ACC112 (cell line): Measurements from ENCODE around the gene FCHSD2.
"Not testable (repeated sequence)": the region's sequence is repeated elsewhere in the genome, so short reads cannot be mapped to it uniquely, and the experiment has no call there.

Source experiments
- H2AFZ ChIP-seq: fragments of 200-600 bp; sonication (generic); one replicate; pipeline ENCODE4 v1.6.0; 2017; ENCODE audit warnings: antibody characterized with exemption, low read length; ENCODE audit not compliant: unreplicated experiment
- H3K27ac ChIP-seq: fragments of 200-600 bp; sonication (generic); 2 replicates; pipeline ENCODE4 v1.5.1; 2014; ENCODE audit warnings: low read depth, mild to moderate bottlenecking, antibody characterized with exemption, low read length, moderate library complexity
- H3K27me3 ChIP-seq: fragments of 200-600 bp; sonication (generic); 2 replicates; pipeline ENCODE4 v1.6.1; 2014; ENCODE audit warnings: mild to moderate bottlenecking, antibody characterized with exemption, low read length, moderate library complexity, mixed read lengths; ENCODE audit not compliant: insufficient read depth
- H3K36me3 ChIP-seq: fragments of 200-600 bp; sonication (generic); 2 replicates; pipeline ENCODE4 v1.6.1; 2016; ENCODE audit warnings: mild to moderate bottlenecking, antibody characterized with exemption, low read length, moderate library complexity, mixed read lengths; ENCODE audit not compliant: insufficient read depth
- H3K4me1 ChIP-seq: fragments of 200-600 bp; sonication (generic); one replicate; pipeline ENCODE4 v1.6.1; 2016; ENCODE audit warnings: low read length, mixed read lengths; ENCODE audit not compliant: insufficient read depth, unreplicated experiment, control insufficient read depth
- H3K4me3 ChIP-seq: fragments of 200-600 bp; sonication (generic); 2 replicates; pipeline ENCODE4 v1.5.1; 2014; ENCODE audit warnings: mild to moderate bottlenecking, low read depth, low read length
- H3K79me2 ChIP-seq: fragments of 200-600 bp; sonication (generic); one replicate; pipeline ENCODE4 v1.6.0; 2016; ENCODE audit warnings: low read length; ENCODE audit not compliant: control insufficient read depth, unreplicated experiment, insufficient read depth

The FCHSD2 gene

GRCh38 chr11:73030130-73030529, 112.0 kb downstream of the FCHSD2 start:
- H3K27me3 ChIP-seq = no peaks in the 10 kb centered on the region
- H3K36me3 ChIP-seq = no peaks in the 10 kb centered on the region
- no peaks in the 10 kb centered on the region for H3K4me1 ChIP-seq
- no peaks in the 10 kb centered on the region for H3K79me2 ChIP-seq
- no peak overlapping the region for H3K4me3 ChIP-seq
- no peak overlapping the region for H2AFZ ChIP-seq
- H3K27ac ChIP-seq = no peak overlapping the region

GRCh38 chr11:73029403-73029802, 112.7 kb downstream of the FCHSD2 start:
- Histone ChIP-seq H3K27ac (no peak overlapping the region), H3K4me3 (no peak overlapping the region), H3K79me2 (no peaks in the 10 kb centered on the region), H3K4me1 (no peaks in the 10 kb centered on the region), H2AFZ (no peak overlapping the region), H3K27me3 (no peaks in the 10 kb centered on the region), H3K36me3 (0 out of 2 replicates have a peak, but pooled peaks cover 5% of the 10 kb centered on the region)

GRCh38 chr11:73028611-73029010, 113.5 kb downstream of the FCHSD2 start:
- H3K4me1 ChIP-seq = no peaks in the 10 kb centered on the region
- no peak overlapping the region for H3K4me3 ChIP-seq
- 0 out of 2 replicates have a peak, but pooled peaks cover 5% of the 10 kb centered on the region for H3K36me3 ChIP-seq
- H3K27me3 ChIP-seq = no peaks in the 10 kb centered on the region
- H2AFZ ChIP-seq = no peak overlapping the region
- H3K79me2 ChIP-seq = no peaks in the 10 kb centered on the region
- no peak overlapping the region for H3K27ac ChIP-seq

- H2AFZ ChIP-seq, H3K36me3 ChIP-seq, H3K79me2 ChIP-seq, H3K27me3 ChIP-seq, H3K4me1 ChIP-seq, H3K4me3 ChIP-seq, H3K27ac ChIP-seq: not testable (repeated sequence)
Observed at GRCh38 chr11:73027840-73028239, 114.3 kb downstream of the FCHSD2 start.

- Histone ChIP-seq H3K36me3 (0 out of 2 replicates have a peak, but pooled peaks cover 5% of the 10 kb centered on the region), H3K27me3 (no peaks in the 10 kb centered on the region), H3K79me2 (peaks cover 7% of the 10 kb centered on the region), H2AFZ (no peak overlapping the region), H3K4me3 (no peak overlapping the region), H3K27ac (no peak overlapping the region), H3K4me1 (no peaks in the 10 kb centered on the region)
Observed at GRCh38 chr11:73024639-73025038, 117.5 kb downstream of the FCHSD2 start.

- Histone ChIP-seq H3K27ac (no peak overlapping the region), H3K36me3 (0 out of 2 replicates have a peak, but pooled peaks cover 5% of the 10 kb centered on the region), H3K79me2 (peaks cover 7% of the 10 kb centered on the region), H2AFZ (no peak overlapping the region), H3K4me3 (no peak overlapping the region), H3K4me1 (no peaks in the 10 kb centered on the region), H3K27me3 (no peaks in the 10 kb centered on the region)
Observed at GRCh38 chr11:73019996-73020395, 122.1 kb downstream of the FCHSD2 start.

GRCh38 chr11:73019449-73019848, 122.7 kb downstream of the FCHSD2 start:
- Histone ChIP-seq H2AFZ (no peak overlapping the region), H3K36me3 (0 out of 2 replicates have a peak, but pooled peaks cover under 1% of the 10 kb centered on the region), H3K79me2 (peaks cover 7% of the 10 kb centered on the region), H3K4me3 (no peak overlapping the region), H3K27me3 (no peaks in the 10 kb centered on the region), H3K4me1 (no peaks in the 10 kb centered on the region), H3K27ac (no peak overlapping the region)

- H3K4me1 ChIP-seq = no peaks in the 10 kb centered on the region
- H3K27me3 ChIP-seq = no peaks in the 10 kb centered on the region
- H3K79me2 ChIP-seq = peaks cover 7% of the 10 kb centered on the region
- no peak overlapping the region for H2AFZ ChIP-seq
- no peak overlapping the region for H3K27ac ChIP-seq
- H3K4me3 ChIP-seq = no peak overlapping the region
- no peaks in the 10 kb centered on the region for H3K36me3 ChIP-seq
Observed at GRCh38 chr11:73018856-73019255, 123.3 kb downstream of the FCHSD2 start.

- H3K27me3 ChIP-seq = no peaks in the 10 kb centered on the region
- no peak overlapping the region for H3K27ac ChIP-seq
- H3K36me3 ChIP-seq = no peaks in the 10 kb centered on the region
Observed at GRCh38 chr11:73017024-73017751, 124.9 kb downstream of the FCHSD2 start.

GRCh38 chr11:73013021-73013420, 129.1 kb downstream of the FCHSD2 start:
- Histone ChIP-seq H3K27ac (no peak overlapping the region), H3K36me3 (peaks cover 10% of the 10 kb centered on the region), H3K79me2 (no peaks in the 10 kb centered on the region)

More at GRCh38 chr11:73017024-73017751, 124.9 kb downstream of the FCHSD2 start:
- Histone ChIP-seq H2AFZ (no peak overlapping the region), H3K4me1 (peaks cover 12% of the 10 kb centered on the region), H3K79me2 (peaks cover 2% of the 10 kb centered on the region), H3K4me3 (no peak overlapping the region)

GRCh38 chr11:73012121-73012863, 129.8 kb downstream of the FCHSD2 start:
- Histone ChIP-seq H3K27me3 (no peaks in the 10 kb centered on the region), H3K27ac (no peak overlapping the region), H2AFZ (no peak overlapping the region), H3K4me3 (no peak overlapping the region), H3K36me3 (peaks cover 10% of the 10 kb centered on the region), H3K4me1 (peaks cover 15% of the 10 kb centered on the region), H3K79me2 (no peaks in the 10 kb centered on the region)

More at GRCh38 chr11:73013021-73013420, 129.1 kb downstream of the FCHSD2 start:
- Histone ChIP-seq H3K27me3 (no peaks in the 10 kb centered on the region), H3K4me3 (no peak overlapping the region), H2AFZ (no peak overlapping the region), H3K4me1 (peaks cover 15% of the 10 kb centered on the region)
